Measurements from ENCODE around the gene C16orf96.

- TF ChIP-seq CTCF (IDR thresholded peaks at IDR 0.05) (peak in 3 of 6 experiments; percentile 27 to 38 (median 28)), POLR2A (IDR thresholded peaks at IDR 0.05) (no peak)
Measured at GRCh38 chr16:4529085-4530060, 26.8 kb upstream of the C16orf96 start.
